Natural killer cell (primary cell): ENCODE measurements around the gene NDUFAF3. TPM values are rescaled to one million over a fixed set of nuclear protein-coding genes. Genes with fewer than 3 reads are reported as not detected.

Source experiments
- ATAC-seq, 3 donors: fragments of 150-1000 bp in 2 of 3; fragments of 200-7000 bp in 1 of 3; cut with Tn5 transposase; 1 replicate in 1 of 3; 2 replicates in 2 of 3; pipeline ENCODE4 v1.10.0; 2021; ENCODE audit warnings: mild to moderate bottlenecking in 2 of 3, moderate library complexity in 2 of 3
- DNase-seq, 2 donors: peaks; one replicate each; pipeline versions ENCODE4 v3.0.0 to v3.0.0-alpha.2; 2013 to 2021; ENCODE audit warnings: mixed read lengths in 1 of 2
- H3K27ac ChIP-seq: one replicate; pipeline ENCODE4 v1.5.1; 2013; ENCODE audit warnings: mild to moderate bottlenecking, low read length
- H3K27me3 ChIP-seq: one replicate; pipeline ENCODE4 v1.6.1; 2013; ENCODE audit warnings: low read length; ENCODE audit not compliant: control insufficient read depth, insufficient read depth
- H3K36me3 ChIP-seq: one replicate; pipeline ENCODE4 v1.6.1; 2013; ENCODE audit warnings: low read length; ENCODE audit not compliant: control insufficient read depth, insufficient read depth
- H3K4me1 ChIP-seq: one replicate; pipeline ENCODE4 v1.6.1; 2013; ENCODE audit warnings: low read length; ENCODE audit not compliant: control insufficient read depth, insufficient read depth
- H3K4me3 ChIP-seq: one replicate; pipeline ENCODE4 v1.5.1; 2013; ENCODE audit warnings: low read length
- H3K9me3 ChIP-seq: one replicate; pipeline ENCODE4 v1.6.1; 2013; ENCODE audit warnings: low read length; ENCODE audit not compliant: control insufficient read depth, insufficient read depth
- H3K27ac Mint-ChIP-seq, 2 donors: one replicate each; pipeline ENCODE4 v1.8.0; 2022; ENCODE audit warnings: mild to moderate bottlenecking in 2 of 2, mixed read lengths in 2 of 2, moderate library complexity in 1 of 2
- H3K27me3 Mint-ChIP-seq, 2 donors: one replicate each; pipeline ENCODE4 v1.8.0; 2022; ENCODE audit warnings: low read depth in 2 of 2, mixed read lengths in 2 of 2
- H3K36me3 Mint-ChIP-seq: one replicate; pipeline ENCODE4 v1.8.0; 2022; ENCODE audit warnings: mixed read lengths
- H3K4me1 Mint-ChIP-seq, 2 donors: one replicate each; pipeline ENCODE4 v1.8.0; 2022; ENCODE audit warnings: mixed read lengths in 2 of 2
- H3K4me3 Mint-ChIP-seq: one replicate; pipeline ENCODE4 v1.8.0; 2022; ENCODE audit warnings: mild to moderate bottlenecking, moderate library complexity, mixed read lengths
- H3K9me3 Mint-ChIP-seq, 2 donors: one replicate each; pipeline ENCODE4 v1.8.0; 2022; ENCODE audit warnings: mixed read lengths in 2 of 2
- CTCF ChIP-seq: fragments of 200-600 bp; IDR thresholded peaks from one replicate; pipeline ENCODE4 v1.8.0; 2022; ENCODE audit warnings: antibody characterized with exemption
- WGBS: methylation state at CpG from one replicate; pipeline ENCODE4 v1.1.7; 2013; ENCODE audit warnings: missing lambda C conversion rate; ENCODE audit not compliant: insufficient coverage; 5-methylcytosine and 5-hydroxymethylcytosine counted together
- intact Hi-C: fragments of 100-400 bp; cut with micrococcal nuclease; formaldehyde crosslinking; loops from one replicate; pipeline ENCODE4 v1.14.2; 2022
- total RNA-seq, 4 donors: library from RNA; stranded (reverse); fragments of 120-200 nt in 1 of 4; gene quantifications; one replicate each; pipeline versions ENCODE4 v1.2.3 to v1.2.4, GENCODE V29; 2013 to 2022

NDUFAF3 gene
- total RNA-seq, 3 donors from 2014 or later (not counting 1 experiment from before 2014, with no cell fraction given), result 51.0 to 72.9 (median 66.1) TPM

GRCh38 chr3:48989796-48990635 is 31.9 kb upstream of the NDUFAF3 start, which contains the start of gene P4HTM:
P4HTM (plus strand) TSS chr3:48990241; CDS start chr3:48990257, 16 bp downstream.
- under 1% methylated on average over 91 of the region's 91 CpGs for WGBS
- peaks cover 2% of the 10 kb centered on the region for H3K36me3 ChIP-seq
- peak within 1 kb of the TSS; percentile 73 to 89 for H3K27ac Mint-ChIP-seq

DNA sequence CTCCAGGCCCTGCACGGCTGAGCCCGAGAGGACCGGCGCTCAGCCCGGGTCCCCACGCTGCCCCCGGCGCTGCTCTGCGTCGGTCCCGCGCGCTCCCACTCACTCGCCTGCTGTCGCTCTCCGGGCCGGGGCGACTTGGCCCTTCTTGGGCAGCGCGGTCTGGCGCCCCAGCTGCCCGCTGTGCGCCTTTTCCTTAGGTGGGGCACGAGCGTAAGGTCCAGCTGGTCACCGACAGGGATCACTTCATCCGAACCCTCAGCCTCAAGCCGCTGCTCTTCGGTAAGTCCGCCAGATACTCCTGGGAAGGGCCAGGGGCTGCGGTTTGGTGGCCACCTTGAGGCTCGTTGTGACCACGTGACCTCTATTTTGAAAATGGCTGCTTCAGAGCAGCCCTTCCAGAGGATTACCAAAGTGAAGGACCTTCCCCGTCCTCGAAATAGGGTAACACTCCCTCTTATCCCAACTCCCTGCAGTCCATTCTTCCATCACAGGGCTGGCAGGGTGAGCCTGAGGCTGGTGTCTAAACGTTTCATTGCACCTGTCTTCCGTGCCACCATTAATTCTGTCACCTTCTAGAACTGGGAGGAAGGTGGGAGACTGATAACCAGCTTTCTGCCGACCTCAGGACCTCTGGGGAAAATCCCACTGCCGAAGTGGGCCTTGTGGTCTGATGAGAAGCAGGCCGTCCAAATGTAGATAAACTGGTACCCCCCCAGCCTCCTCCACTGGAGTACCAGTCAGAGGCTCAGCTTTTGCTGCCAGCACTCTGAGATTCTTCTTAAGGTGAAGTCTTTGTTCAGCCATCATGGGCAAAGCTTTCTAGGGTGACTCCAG is 31.1 kb upstream of the NDUFAF3 start:
- TF ChIP-seq CTCF, result no peak
- Histone ChIP-seq H3K9me3 (no peaks in the 10 kb centered on the region), H3K4me1 (peaks cover 26% of the 10 kb centered on the region), H3K27ac (peak overlapping the region; percentile 58), H3K36me3 (no peaks in the 10 kb centered on the region), H3K27me3 (no peaks in the 10 kb centered on the region), H3K4me3 (peak overlapping the region; percentile 75)
- no peaks in the 10 kb centered on the region for H3K27me3 Mint-ChIP-seq
- peak overlapping the region; percentile 73 to 89 for H3K27ac Mint-ChIP-seq
- peak in 1 of 2 donors; percentile 63 for DNase-seq
- H3K9me3 Mint-ChIP-seq, result no peaks in the 10 kb centered on the region
- 2% methylated on average over 38 of the region's 40 CpGs for whole genome bisulfite sequencing
- peak; percentile 18 to 32 (median 27) for ATAC-seq
- intact Hi-C loops, result loop anchor here (2.0 kb wide), 1 partner anchor 16 kb away; the partner anchor contains the start of gene WDR6
- H3K4me1 Mint-ChIP-seq, result peaks cover 32 to 49% of the 10 kb centered on the region in 2 donors
- no peaks in the 10 kb centered on the region for H3K36me3 Mint-ChIP-seq
- peak overlapping the region; percentile 89 for H3K4me3 Mint-ChIP-seq

More at GRCh38 chr3:48989796-48990635, 31.9 kb upstream of the NDUFAF3 start, which contains the start of gene P4HTM:
- TF ChIP-seq CTCF, result no peak
- H3K27ac ChIP-seq, result peak within 1 kb of the TSS; percentile 62
- peaks cover 26% of the 10 kb centered on the region for H3K4me1 ChIP-seq
- ATAC-seq (peak; percentile 65 to 77 (median 73)), DNase-seq (peak; percentile 64 to 85)
- Mint-ChIP-seq H3K36me3 (no peaks in the 10 kb centered on the region), H3K4me1 (peaks cover 28 to 49% of the 10 kb centered on the region in 2 donors), H3K27me3 (no peaks in the 10 kb centered on the region), H3K9me3 (no peaks in the 10 kb centered on the region), H3K4me3 (peak within 1 kb of the TSS; percentile 90)
- intact Hi-C loops, result loop anchor here (2.0 to 5.0 kb wide), 3 partner anchors 17 to 457 kb away; partner anchors contain the start of genes NDUFAF3 and WDR6
- no peaks in the 10 kb centered on the region for H3K27me3 ChIP-seq
- no peaks in the 10 kb centered on the region for H3K9me3 ChIP-seq
- H3K4me3 ChIP-seq, result peak within 1 kb of the TSS; percentile 75

- DNase-seq (no peak), ATAC-seq (no peak)
- Histone ChIP-seq H3K4me3 (no peak overlapping the region), H3K27me3 (no peaks in the 10 kb centered on the region), H3K36me3 (no peaks in the 10 kb centered on the region), H3K27ac (no peak overlapping the region), H3K4me1 (peaks cover 26% of the 10 kb centered on the region), H3K9me3 (no peaks in the 10 kb centered on the region)
- Mint-ChIP-seq H3K27me3 (no peaks in the 10 kb centered on the region), H3K4me3 (peak overlapping the region; percentile 70), H3K9me3 (no peaks in the 10 kb centered on the region), H3K36me3 (no peaks in the 10 kb centered on the region), H3K4me1 (peaks cover 32 to 47% of the 10 kb centered on the region in 2 donors), H3K27ac (peak overlapping the region; percentile 73 to 89)
- WGBS, result 95% methylated on average over 4 of the region's 5 CpGs
- intact Hi-C loops, result loop anchor here (2.0 kb wide), 1 partner anchor 15 kb away; the partner anchor contains the start of gene WDR6
- TF ChIP-seq CTCF, result no peak
These were observed 29.9 kb upstream of the NDUFAF3 start for GRCh38 chr3:48991851-48992545.
